H1 (cell line): ENCODE results near the gene NDUFAF8. TPM values are rescaled to one million over a fixed set of nuclear protein-coding genes. Genes with fewer than 3 reads are reported as not detected.

Source experiments
- BACH1 ChIP-seq: IDR thresholded peaks from 2 replicates; pipeline ENCODE4 v1.6.1; 2012; ENCODE audit warnings: low read length, improper control_type of control experiment
- EGR1 ChIP-seq: IDR thresholded peaks from 2 replicates; pipeline ENCODE4 v1.6.1; 2011; ENCODE audit warnings: low read depth, low read length, borderline replicate concordance
- TAF1 ChIP-seq: IDR thresholded peaks from 2 replicates; pipeline ENCODE4 v1.6.1; 2011; ENCODE audit warnings: mild to moderate bottlenecking, low read depth, low read length
- polyA plus RNA-seq, 7 experiments: library from polyadenylated mRNA; depleted of rRNA in 3 of 7; stranded (reverse) in 5 of 7; unstranded in 2 of 7; fragments of >200 nt in 5 of 7; fragments of 200-250 nt in 2 of 7; gene quantifications; 1 replicate in 5 of 7; 2 replicates in 1 of 7; 4 replicates in 1 of 7; pipeline versions ENCODE4 v1.2.1 to v1.2.3, GENCODE V29; 2011 to 2013; ENCODE audit warnings: missing spikeins in 2 of 7, mixed read lengths in 2 of 7
- total RNA-seq: library from RNA; stranded (reverse); fragmentation: NEBNext Ultra II Directional; extraction: Animal tissue kit (Norgen Biotek cat#: 25700); gene quantifications from 2 replicates; pipeline ENCODE4 v1.2.1, GENCODE V29; 2021
- TF ChIP-seq, protein P1 (sequence below), 3 experiments: IDR thresholded peaks; 1 replicate in 2 of 3; 2 replicates in 1 of 3; pipeline versions ENCODE4 v1.5.1 to v1.6.1; 2011; ENCODE audit warnings: low read length in 3 of 3, mild to moderate bottlenecking in 3 of 3, inconsistent platforms in 2 of 3, low read depth in 1 of 3, moderate library complexity in 1 of 3; ENCODE audit not compliant: insufficient read depth in 1 of 3; ENCODE audit errors: control extremely low read depth in 1 of 3

Gene NDUFAF8
- total and polyA plus RNA-seq, 2 of the 8 experiments (the other 6 are each of a cell fraction or from before 2014, with no cell fraction given): 48.9 to 91.1 TPM

DNA sequence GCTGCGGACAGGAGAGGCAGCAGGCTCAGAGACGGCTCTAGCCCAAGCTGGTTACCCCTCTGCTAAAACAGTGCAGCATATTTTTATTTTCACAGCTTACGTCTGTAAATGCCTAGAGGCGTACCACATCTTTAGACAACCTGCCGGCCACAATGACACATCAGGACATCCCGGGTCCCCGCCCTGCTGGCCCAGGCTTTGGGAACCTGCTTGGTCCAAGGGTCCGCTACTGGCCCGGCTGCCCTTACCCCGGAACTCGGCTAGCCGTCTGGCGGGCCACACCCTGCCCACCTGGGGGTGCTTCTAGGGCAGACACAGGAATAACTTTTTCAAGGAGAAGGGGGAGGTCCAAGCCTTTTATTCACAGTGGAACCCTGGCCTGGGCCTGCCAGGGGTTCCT lies 20.7 kb upstream of the NDUFAF8 start (continued):
- TF ChIP-seq, protein P1, sequence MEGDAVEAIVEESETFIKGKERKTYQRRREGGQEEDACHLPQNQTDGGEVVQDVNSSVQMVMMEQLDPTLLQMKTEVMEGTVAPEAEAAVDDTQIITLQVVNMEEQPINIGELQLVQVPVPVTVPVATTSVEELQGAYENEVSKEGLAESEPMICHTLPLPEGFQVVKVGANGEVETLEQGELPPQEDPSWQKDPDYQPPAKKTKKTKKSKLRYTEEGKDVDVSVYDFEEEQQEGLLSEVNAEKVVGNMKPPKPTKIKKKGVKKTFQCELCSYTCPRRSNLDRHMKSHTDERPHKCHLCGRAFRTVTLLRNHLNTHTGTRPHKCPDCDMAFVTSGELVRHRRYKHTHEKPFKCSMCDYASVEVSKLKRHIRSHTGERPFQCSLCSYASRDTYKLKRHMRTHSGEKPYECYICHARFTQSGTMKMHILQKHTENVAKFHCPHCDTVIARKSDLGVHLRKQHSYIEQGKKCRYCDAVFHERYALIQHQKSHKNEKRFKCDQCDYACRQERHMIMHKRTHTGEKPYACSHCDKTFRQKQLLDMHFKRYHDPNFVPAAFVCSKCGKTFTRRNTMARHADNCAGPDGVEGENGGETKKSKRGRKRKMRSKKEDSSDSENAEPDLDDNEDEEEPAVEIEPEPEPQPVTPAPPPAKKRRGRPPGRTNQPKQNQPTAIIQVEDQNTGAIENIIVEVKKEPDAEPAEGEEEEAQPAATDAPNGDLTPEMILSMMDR (IDR thresholded peaks at IDR 0.05; ENCODE audit: control extremely low read depth in 1 of 3, insufficient read depth in 1 of 3, low read depth in 1 of 3, low read length in 3 of 3): no peak
- no peak for TF ChIP-seq TAF1
- TF ChIP-seq BACH1: no peak
- no peak for TF ChIP-seq EGR1
